Stimulated activated CD8-positive, alpha-beta memory T cell treated with anti-CD3 and anti-CD28 coated beads, Interleukin-15, amount 100 ng/mL, for 48 hours (primary cell): ENCODE results near the gene LRCH1.

Experiments used
- DNase-seq, 2 donors: peaks; one replicate each; pipeline ENCODE4 v3.0.0-alpha.2; 2020; ENCODE audit warnings: low read depth in 2 of 2

LRCH1 gene

GRCh38 chr13:46799139-46799538 lies 246.2 kb downstream of the LRCH1 start:
- no peak for DNase-seq

GRCh38 chr13:46801858-46802257 lies 248.9 kb downstream of the LRCH1 start:
- no peak for DNase-seq
